Putamen (tissue), 1 donor: ENCODE data around the gene NDUFS8.

ENCODE experiments used
- DNase-seq: peaks from one replicate; pipeline ENCODE4 v3.0.0-alpha.2; 2016; ENCODE audit warnings: low spot score

The NDUFS8 gene

GRCh38 chr11:68003846-68004550, 26.5 kb upstream of the NDUFS8 start, which contains the start of gene UNC93B1:
Gene UNC93B1 (minus strand): TSS chr11:68004097. CDS start chr11:68004043, 54 bp downstream.
- DNase-seq = no peak

DNA sequence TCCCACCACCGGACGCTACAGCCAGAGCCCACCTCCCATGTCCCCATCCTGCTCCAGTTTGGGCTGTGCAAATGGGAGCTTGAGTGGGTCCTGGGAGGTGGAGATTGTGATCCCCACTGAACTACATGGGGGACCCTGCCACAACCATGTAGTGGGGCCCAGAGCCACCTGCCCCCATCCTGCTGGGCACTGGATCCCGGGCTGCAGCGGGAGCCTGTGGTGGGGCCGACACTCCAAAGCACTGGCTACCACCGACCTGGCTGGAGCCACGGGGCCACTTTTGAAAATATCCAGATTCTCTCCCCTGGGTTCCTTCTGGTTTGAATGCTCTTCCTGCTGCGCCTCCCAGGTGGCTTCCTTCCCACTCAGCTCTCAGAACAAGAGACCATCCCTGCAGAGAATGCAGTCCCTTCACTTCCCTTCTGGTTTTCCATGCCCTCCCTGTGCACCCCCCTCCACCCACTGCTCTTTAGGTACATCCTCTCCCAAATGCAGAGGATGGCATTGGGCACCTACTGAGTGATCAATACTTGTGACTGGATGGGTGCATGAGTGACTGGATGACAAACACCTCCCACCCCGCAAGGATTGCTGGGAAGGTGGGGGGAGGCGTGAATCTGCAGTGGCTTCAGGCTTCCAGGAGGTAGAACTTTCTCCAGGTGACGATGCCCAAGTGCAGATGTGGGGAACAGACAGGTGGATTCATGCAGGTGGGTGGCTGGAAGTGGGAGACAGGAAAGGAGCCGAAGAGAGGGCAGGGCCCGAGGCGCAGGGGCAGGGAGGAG, 25.7 kb upstream of the NDUFS8 start:
- peak; percentile 83 for DNase-seq

GRCh38 chr11:68006606-68007166, 23.8 kb upstream of the NDUFS8 start:
- no peak for DNase-seq

- no peak for DNase-seq
Measured at GRCh38 chr11:68007498-68008380, 22.7 kb upstream of the NDUFS8 start.

DNA sequence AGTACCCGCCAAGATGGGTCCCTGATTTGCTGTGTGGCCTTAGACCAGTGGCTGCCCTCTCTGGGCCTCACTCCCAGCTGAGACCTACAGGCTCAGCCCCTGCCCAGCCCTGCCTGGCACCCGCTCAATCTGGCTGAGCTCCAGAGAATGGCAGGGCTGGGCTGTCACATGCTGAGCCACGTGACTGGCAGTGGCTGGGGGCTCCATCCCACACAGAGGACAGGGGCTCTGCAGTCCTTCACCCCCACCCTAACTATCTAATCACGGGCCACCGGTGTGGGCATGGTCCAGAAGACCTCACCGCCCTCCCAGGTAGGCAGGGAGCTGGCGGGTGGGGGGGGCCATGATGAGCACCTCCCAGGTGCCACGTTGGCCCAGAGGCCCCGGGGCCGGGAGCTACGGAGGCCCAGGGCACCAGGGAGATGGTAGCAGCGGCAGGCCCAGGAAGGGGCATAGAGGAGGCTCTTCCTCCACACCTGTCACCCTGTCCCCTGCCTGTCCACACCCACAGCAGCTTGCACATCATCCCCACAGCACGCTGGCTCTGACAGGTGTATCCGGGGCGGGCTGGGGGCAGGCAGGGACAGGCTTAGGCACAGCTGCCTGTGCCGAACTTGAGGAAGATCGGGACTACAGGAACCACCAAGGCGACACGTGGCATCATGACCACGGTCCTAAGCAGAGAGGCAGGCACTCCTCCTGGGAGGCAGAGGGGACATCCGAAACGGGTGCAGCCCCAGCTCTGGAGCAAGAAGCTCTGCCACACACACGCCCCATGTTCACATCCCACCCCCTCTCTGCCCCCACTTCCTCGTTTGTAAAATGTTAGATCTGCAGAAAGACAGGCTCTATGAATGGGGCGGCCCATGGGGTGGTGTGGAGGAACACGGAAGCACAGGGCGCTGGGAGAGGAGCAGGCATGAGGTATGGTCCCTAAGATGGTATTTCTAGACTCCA, 21.8 kb upstream of the NDUFS8 start:
- DNase-seq = no peak

DNA sequence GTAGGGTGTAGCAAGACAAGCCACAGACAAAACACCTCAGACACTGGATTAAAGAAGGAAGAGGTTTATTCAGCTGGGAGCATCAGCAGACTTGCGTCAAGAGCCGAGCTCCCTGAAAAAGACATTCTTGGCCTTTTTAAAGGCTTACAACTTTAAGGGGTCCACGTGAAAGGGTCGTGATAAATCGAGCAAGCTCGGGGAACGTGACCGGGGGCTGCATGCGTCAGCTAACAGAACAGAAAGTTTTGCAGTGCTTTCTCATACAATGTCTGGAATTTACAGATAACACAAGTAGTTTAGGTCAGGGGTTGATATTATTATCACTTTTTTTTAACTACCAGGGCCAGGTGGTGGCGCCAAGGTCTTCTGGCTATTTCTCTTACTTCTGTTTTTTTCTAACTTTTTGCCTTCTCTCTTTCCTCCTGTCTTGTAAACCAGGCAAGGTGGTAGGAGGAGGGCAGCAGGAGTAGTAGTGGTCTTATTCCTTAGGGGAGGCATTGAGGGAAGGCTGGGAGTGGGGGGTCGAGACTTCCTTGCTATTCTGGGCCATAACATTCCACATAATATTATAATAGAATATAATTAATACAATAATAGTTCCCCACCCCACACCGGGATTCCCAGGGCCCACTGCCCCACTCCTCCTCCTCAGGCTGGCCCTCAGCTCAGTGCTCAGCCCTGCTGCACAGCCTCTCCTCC, 20.9 kb upstream of the NDUFS8 start:
- no peak for DNase-seq

DNA sequence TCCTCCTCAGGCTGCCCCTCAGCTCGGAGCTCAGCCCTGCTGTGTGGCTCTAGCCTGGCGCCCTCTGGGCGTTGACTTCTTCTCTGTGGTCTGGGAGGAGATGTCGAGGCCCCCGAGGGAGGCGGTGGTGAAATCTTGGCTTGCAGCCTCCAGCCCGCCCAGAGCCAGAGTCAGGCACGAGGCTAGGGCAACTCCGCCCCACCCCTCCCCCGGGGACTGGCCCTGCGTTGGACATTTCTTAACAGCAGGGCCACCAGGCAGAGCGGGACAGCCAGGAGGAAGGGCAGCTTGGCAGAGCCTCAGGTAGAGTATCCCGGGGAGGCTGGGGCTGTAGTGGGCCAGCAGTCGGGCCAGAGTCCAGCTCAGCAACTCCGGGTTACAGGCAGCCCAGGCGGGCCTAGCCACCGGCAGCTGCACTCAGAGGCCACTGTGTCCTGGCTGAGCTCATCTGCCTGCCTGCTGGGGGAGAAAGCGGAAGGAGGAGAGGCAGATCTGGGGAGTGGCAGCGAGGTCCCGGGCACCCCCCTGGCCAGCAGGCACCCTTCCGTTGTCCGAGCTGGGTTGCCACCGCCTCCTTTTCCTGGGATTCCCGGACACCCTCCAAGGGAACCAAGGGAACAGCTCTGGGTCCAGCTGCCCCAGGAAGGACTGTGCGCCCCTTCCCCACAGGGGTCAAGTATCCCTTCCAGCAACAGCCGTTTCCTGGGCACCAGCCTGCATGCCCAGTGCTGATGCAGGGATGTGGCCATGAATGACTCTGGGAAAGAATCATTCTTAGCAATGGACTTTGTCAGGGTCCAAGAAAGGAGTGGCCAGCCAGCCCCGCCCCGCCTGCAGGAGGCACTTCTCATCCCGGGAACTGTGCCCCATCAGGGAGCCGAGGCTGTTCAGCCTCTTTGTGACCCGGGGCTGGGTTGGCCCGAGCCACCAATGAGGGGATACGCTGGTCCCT, 20.1 kb upstream of the NDUFS8 start, which contains the start of gene ALDH3B1:
TSS of gene ALDH3B1 (plus strand) at position 238 of the 952 bp plus-strand sequence. CDS start 4,971 bp downstream, outside the sequence.
- DNase-seq = peak; percentile 75

- no peak for DNase-seq
Measured at GRCh38 chr11:68011051-68011943, 19.2 kb upstream of the NDUFS8 start.

DNA sequence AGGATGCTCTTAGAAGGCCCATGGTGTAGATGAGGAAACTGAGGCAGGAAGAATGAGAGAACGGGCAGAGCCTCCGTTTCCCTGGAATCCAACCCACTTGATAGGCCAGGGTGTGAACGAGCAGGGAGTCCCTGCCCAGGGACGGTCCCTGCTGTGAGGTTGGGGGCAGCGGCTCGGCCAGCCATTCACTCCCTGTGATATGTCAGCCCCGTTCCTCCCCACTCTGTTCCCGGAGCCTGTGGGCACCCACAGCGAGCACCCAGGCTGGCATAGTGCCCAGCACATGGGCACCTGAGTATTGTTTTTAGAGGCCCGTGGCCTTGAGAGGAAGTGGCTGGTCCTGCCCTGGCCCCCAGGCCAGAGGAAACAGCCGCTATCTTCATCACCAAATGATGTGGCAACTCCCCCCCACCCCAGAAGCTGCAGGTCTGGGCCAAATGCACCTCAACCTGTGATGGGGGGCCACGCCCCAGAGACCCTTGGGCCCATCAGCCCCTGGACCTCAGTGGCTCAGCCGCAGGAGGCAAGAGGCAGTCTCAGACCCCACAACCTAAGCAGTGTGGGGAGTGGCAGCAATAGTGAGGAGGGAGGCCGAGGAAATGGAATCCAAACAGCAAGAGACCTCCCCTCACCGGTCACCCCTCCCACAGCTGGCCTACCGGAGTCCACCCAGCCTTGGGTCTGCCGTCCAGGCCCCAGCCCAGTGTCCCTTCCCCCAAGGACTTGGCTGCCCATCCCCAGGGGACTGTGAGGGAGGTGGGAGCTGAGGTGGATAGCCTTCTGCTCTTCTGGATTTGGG, 18.2 kb upstream of the NDUFS8 start:
- DNase-seq = no peak

DNA sequence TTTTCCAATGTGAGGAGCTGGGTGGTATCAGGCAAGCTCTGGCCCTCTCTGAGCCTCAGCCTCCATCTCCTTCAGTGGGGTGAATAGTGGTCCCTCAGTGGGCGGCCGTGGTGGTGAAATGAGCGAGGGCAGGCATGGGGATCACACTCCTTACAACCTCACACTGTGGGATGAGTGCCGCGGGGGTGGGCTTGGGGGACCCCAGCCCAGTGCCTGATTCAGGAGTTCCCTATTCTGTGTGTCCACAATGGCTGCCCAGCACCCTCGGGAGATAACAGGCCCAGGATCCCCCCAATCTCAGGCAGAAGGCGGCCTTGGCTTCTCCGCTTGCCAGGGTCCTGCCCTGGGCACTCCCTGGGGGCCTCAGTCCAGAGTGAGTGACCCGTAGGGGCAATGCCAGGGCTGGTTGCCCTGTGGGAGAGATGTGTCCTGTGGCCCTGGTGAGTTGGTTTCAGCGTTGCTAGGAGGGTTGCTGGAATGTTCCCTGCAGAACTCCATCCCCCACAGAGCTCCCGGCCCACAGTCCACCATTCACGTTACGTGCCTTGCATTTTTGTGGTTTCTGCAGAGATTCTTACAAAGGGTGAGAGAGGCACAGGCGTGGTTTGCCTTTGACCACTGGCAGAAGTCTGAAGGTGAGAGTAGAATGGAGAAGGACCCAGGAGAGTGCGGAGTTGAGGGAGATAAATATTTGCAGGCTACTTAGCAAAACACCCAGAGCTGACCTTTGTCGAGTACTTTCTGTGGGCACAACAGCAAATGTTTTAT, 17.5 kb upstream of the NDUFS8 start:
- DNase-seq = no peak

- no peak for DNase-seq
Measured at GRCh38 chr11:68013611-68014156, 16.8 kb upstream of the NDUFS8 start.

- no peak for DNase-seq
Measured at GRCh38 chr11:68014157-68014946, 16.1 kb upstream of the NDUFS8 start.

DNA sequence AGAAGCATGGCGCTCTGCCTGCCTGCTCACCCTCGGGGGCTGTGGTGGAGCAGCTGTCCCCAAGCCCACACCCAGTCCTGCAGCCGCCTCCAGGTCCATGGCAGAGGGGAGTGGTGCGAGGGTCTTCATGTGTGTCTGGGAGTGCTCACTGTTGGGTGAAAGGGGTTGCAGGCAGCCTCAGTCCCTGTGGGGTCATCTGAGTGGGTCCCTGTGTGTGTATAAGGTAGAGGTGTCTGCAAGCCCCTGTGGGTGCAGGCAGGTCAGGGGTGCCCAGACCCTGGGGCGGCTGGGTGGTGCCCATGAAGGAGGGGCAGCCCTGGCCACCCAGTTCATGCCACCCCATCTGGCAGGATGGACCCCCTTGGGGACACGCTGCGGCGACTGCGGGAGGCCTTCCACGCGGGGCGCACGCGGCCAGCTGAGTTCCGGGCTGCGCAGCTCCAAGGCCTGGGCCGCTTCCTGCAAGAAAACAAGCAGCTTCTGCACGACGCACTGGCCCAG, 15.5 kb upstream of the NDUFS8 start:
- DNase-seq = no peak

- no peak for DNase-seq
Measured at GRCh38 chr11:68015467-68015866, 15.0 kb upstream of the NDUFS8 start.
